ENCODE measurements around the gene CACNA1C. TPM values are rescaled to one million over a fixed set of nuclear protein-coding genes. Genes with fewer than 3 reads are reported as not detected.

The CACNA1C gene
- total RNA-seq, 1 donor from 2014 or later = 1.5 TPM

DNA sequence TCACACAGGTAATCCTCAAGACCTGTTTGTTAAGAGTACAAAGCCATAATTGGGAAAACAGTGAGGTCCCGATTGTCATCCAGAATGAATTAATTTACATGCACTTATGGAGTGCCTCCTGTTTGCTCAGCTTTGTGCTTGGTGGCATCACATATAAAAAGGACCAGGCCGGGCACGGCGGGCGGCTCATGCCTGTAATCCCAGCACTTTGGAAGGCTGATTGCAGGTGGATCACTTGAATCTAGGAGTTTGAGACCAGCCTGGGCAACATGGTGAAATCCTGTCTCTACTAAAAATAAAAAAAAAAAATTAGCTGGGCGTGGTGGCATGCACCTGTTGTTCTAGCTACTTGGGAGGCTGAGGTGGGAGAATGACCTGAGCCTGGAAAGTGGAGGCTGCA, 247.4 kb downstream of the CACNA1C start:
- DNase-seq = no peak

DNA sequence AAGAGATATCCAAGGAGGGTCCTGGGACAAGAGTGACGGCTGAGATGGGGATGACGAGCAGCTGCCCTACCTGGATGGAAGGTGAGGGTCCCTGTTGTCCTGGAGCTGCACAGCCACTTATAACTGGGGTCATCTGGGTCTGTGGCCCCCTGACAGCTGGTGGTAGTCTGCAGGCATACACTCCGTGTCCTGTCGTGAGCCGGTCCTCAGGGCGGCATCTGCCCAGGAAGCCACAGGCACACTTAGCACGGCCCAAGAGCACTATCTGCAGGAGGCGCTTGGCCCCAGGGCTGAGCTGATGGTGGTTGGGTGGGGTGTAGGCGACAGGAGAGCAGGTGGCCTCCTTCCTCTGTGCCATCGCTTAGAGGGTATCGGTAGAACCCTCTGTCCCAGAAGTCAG, 248.1 kb downstream of the CACNA1C start:
- no peak for DNase-seq

- DNase-seq = no peak
Measured at GRCh38 chr12:2301531-2302461, 249.0 kb downstream of the CACNA1C start.

DNA sequence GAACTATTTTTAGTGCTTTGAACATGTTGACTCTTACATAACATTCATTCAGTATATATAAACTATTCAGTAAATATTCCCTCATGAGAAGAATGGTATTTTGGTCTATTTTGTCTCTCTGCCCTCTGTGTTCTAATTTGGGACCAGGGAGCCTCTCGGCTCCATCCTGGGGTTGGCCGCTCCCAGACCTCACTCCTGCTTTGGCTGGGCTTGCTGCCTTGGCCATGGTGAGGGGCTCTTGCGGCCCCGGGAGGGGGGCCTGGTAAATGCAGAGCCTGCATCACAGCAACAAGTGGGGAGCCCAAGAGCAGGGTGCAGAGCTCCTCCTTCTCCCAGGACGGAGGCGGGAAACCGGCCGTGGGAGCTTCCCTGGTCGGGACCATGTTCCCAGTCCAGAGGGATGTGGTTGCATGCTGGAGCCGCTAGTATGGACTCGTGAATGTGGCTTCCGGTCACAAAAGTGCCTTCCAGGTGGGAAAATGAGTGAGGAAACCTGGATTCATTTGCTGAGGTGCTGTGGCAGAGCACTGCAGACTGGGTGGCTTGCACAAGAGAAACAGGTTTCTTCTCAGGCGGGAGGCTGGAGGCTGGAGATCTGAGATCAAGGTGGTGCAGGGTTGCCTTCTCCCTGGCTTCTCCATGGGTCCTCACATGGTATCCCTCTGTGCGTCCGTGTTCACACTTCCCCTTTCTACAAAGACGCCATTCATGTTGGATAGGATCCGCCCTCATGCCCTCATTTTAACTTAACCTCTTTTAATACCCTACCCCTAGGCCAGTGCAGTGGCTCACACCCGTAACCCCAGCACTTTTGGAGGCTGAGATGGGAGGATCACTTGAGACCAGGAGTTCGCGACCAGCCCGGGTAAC, 250.2 kb downstream of the CACNA1C start:
- no peak for DNase-seq

GRCh38 chr12:2304223-2304622, 251.4 kb downstream of the CACNA1C start:
- no peak for DNase-seq

DNA sequence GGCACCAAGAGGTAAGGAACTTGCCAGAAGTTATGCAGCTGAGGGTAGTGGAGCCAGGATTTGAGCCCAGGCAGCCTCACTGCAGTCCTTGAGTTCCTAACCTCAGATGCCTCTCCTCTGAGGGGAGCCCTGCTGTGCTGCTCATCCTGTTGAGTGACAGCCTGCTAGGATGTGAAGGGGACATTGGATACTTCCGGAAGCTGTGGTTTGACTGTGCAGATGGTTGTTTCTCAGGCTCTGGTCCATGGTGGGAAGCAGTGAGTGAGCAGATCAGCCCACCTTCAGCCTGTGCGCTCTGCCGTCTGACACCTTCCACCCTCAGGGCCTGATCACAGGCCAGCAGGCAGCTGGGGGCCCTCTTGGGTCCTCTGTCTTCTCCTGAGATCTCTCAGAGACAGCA, 253.2 kb downstream of the CACNA1C start:
- DNase-seq = no peak

- no peak for DNase-seq
Measured at GRCh38 chr12:2306735-2307134, 253.9 kb downstream of the CACNA1C start.

GRCh38 chr12:2307550-2307949, 254.8 kb downstream of the CACNA1C start:
- DNase-seq = no peak

- DNase-seq = no peak
Measured at GRCh38 chr12:2309647-2310046, 256.9 kb downstream of the CACNA1C start.

DNA sequence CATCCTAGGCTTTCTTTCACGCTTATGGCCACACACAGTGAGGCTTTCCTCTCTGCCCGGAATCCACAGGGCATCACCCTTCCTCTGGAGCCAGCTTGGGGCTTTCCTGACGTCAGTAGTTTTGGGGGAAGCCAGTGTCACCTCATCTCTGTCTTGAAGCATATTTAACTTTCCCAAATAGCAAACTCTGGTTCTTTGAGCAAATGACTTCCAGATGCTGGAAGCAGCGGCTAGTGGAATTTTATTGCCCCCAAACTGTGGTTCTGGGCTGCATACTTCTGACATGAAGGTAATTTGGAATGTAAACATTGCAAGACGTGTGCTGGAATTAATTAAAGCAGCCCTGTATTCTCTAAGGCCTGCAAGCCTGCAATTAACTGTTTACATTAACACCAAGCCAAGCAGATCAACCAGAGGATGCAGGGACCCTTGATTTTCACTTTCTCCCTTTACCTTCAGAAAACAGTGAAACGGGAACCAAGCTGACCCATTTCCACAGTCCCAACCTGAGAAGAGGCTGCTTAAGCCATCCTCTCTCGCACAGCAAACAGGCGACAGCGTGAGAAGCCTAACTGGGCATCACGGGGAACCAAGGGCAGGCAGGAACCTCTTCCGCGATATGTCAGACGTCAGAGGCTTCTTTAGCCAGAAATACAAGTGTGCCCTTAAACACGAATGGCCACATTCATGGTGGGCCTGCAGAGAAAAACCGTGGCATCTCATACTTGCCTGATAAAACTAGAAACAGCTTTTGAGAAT, 258.4 kb downstream of the CACNA1C start:
- no peak for DNase-seq

DNA sequence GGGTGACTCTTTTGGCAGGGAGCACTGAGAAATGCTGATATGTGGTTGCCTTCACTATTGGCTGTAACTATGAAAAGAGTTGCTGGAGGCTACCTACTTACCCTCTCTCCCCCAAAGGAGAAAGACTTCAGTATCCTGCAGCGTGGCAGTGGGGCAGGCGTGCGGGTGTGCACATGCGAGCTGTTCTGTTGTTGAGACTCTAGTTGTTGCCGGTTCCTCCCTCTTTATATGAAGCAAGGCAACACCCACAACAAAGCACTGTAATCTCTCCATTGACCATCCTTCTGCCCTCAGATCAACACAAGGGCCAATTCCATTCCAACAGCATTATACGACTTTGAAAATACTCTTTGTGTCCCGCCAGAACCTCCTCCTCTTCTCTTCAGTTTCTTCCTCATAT, 259.4 kb downstream of the CACNA1C start:
- DNase-seq = no peak

GRCh38 chr12:2312770-2313169, 260.0 kb downstream of the CACNA1C start:
- no peak for DNase-seq

GRCh38 chr12:2314492-2314891, 261.7 kb downstream of the CACNA1C start:
- no peak for DNase-seq

- DNase-seq = no peak
Measured at GRCh38 chr12:2317772-2318171, 265.0 kb downstream of the CACNA1C start.

- no peak for DNase-seq
Measured at GRCh38 chr12:2318286-2318685, 265.5 kb downstream of the CACNA1C start.

DNA sequence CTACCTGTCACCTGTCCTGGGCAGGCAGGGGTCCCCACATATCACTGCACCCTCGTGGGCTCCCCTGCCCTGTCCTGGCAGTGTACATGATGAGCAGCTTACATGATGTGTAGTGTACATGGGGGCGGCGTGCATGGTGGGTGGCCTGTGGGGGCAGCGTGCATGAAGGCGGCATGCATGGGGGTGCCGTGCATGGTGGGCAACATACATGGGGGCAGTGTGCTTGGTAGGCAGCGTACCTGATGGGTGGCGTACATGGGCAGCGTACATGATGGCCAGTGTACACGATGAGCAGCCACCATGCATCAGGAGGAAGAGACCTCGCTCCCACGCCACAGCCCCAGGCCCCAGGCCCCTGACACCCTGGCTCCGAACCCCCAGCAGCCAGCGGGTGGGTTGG, 266.3 kb downstream of the CACNA1C start:
- no peak for DNase-seq

DNA sequence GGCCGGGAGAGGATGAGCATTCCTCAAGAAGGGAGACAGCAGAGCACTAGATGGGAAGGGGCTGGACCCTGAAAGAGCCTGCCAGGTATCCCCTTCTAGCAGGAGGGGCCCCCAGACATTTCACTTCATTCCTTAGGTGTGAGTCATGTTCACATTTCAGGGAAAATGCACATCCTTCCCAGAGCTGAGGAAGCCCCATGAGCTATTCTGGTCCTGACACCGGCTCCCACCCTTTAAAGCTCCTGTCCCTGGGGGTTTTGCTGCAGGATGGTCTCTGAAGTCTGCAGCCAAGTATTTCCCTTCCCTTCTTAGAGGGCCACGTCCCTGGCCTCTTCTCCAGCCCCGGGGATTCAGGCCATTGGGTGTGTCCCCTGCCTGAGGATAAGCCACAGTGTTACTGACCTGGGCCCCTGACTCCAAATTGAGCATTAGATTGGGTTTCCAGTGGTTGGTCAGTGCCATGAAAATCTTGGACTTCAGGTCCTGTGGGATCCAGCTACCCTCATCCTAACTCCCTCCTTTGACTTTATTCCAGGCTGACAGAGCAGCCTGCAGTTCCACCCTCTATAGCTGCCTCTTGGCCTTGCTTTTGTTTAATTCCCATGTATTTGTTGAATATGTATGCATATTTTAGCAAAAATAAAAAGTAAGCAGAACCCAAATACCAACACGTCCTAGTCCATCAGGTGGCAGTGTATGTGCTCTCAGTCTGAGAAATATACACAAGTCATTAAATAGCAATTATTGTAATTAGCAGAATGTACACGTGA, 267.1 kb downstream of the CACNA1C start:
- no peak for DNase-seq

DNA sequence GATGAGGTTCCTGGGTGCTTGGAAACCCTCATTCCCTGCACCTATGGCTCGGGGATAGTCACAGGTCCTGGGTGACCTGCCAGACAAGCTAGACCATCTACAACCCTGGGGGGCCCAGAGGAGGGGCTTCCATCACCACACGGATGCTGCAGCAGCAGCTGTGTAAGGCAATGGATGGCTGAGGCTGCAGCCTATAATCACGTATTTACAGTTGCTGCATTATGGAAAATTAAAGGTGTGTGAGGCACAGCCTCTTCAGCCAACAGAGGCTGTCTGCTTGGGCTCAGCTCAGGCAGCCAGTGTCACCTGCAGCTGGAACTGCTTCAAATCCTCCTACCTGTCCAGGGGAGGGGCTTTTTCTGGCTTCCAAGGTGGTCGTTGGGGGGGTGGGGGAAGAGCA, 268.1 kb downstream of the CACNA1C start:
- DNase-seq = no peak

- no peak for DNase-seq
Measured at GRCh38 chr12:2322554-2323120, 269.9 kb downstream of the CACNA1C start.

DNA sequence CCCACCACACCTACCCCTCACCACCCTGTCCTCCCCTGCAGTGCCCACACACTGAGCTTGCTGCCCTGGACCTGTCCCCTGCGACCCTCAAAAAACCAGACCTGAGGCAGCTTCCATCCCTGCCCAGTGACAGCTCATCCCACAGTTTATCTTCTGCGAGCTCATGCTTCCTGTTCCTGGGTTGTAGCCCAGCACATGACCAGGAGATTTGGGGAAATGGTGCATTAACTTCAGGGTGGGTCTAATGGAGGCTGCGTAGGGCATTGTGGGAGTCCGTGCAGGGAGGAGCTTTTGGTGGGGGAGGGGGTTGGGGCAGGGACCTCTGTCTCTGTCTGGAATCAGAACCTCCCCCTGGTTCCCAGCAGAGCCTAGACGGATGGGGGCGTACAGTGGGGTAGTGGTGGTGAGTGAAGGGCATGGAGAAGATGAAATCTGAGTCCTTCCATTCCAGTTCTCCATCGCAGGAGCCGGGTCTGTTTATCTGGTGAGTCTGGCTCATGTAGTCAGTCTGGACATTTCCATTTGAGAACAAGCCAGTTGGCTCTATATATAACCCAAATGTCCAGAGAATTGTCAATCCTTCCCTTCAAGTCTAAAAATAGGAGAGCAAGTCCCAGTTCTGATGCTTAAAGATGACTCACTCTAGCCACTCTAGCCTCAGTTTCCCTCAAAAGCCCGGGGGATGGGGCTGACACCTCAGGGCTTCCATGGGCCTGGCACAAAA, 270.9 kb downstream of the CACNA1C start:
- DNase-seq = no peak

- DNase-seq = peak; percentile 36
Measured at GRCh38 chr12:2324387-2324786, 271.6 kb downstream of the CACNA1C start.
